Measurements from ENCODE around the gene ABCA10.

ABCA10 gene

DNA sequence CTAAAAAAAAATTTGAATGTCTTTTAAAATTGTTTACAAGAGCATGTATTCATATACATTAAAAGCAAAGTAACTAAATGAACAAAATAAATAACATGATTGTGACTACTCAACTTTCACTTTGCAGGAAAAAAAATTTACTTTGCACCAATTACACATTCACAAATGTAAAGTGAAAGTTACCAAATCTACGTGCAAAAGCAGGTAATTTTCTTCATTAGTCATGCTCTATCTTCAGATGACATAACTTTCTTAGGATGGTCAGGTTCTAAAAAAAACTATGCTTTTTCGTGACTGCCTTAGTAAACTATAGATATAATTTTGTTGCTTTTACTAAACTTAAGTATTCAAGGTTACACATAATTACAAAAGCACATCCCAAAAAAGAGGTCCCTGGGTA is 17.0 kb upstream of the ABCA10 start:
- no peak for TF ChIP-seq CTCF (IDR thresholded peaks at IDR 0.05)
- Mint-ChIP-seq H3K4me1 (no peaks in the 10 kb centered on the region), H3K27ac (no peak overlapping the region), H3K4me3 (no peak overlapping the region), H3K27me3 (ENCODE audit: low read depth, poor library complexity) (no peaks in the 10 kb centered on the region), H3K9me3 (no peaks in the 10 kb centered on the region), H3K36me3 (ENCODE audit: low read depth) (no peaks in the 10 kb centered on the region)
- DNase-seq, result no peak

- H3K27me3 Mint-ChIP-seq (ENCODE audit: low read depth, poor library complexity), result peaks cover 3% of the 10 kb centered on the region
- no peak overlapping the region for H3K27ac Mint-ChIP-seq
- no peak for TF ChIP-seq CTCF (IDR thresholded peaks at IDR 0.05)
- H3K4me1 Mint-ChIP-seq, result peaks cover 14% of the 10 kb centered on the region
- no peak overlapping the region for H3K4me3 Mint-ChIP-seq
- no peaks in the 10 kb centered on the region for H3K9me3 Mint-ChIP-seq
- no peak for DNase-seq
- no peaks in the 10 kb centered on the region for H3K36me3 Mint-ChIP-seq (ENCODE audit: low read depth)
Observed at GRCh38 chr17:69239611-69240600, 11.3 kb upstream of the ABCA10 start.

DNA sequence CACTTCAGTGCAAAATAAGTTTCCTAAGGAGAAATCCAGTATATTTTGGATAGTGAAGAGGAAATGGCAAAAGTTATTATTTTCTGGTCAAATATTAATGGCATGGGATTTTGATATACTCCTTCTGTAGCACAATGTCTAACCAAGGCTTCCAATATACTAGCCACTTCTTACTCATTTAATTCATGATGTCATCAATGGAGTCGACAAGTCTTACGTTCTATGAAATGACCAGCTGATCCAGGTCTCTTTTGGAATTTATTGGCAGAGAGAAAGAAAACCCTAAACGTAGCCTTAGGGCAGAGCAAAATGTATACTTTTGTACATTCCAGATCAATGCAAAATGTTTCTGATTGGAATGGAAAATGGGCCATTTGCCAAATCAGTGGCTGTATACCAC is 8.3 kb upstream of the ABCA10 start:
- Mint-ChIP-seq H3K27me3 (ENCODE audit: low read depth, poor library complexity) (peaks cover 3% of the 10 kb centered on the region), H3K4me1 (peaks cover 14% of the 10 kb centered on the region), H3K36me3 (ENCODE audit: low read depth) (peaks cover 8% of the 10 kb centered on the region), H3K27ac (no peak overlapping the region), H3K4me3 (no peak overlapping the region), H3K9me3 (peaks cover 15% of the 10 kb centered on the region)
- TF ChIP-seq CTCF (IDR thresholded peaks at IDR 0.05), result no peak
- no peak for DNase-seq

DNA sequence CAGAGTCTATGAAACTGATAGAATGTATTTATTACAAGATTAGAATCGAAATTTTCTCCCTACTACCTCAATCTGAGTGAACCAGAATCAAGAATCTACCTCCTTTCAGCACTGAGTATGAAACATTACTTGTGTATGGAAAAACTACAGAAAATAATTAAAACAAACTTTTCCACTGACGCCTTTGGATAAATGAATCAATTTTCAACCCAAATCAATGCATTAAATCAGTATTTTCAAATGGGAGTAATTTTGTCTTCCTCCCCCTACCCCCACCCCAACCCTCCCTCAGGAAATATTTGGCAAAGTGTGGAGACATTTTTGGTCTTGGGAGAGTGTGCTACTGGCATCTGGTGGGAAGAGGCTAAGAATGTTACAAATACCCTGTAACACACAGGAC is 7.8 kb upstream of the ABCA10 start:
- Mint-ChIP-seq H3K27ac (no peak overlapping the region), H3K4me3 (no peak overlapping the region), H3K4me1 (peaks cover 14% of the 10 kb centered on the region), H3K27me3 (ENCODE audit: low read depth, poor library complexity) (peaks cover 7% of the 10 kb centered on the region), H3K9me3 (peaks cover 17% of the 10 kb centered on the region), H3K36me3 (ENCODE audit: low read depth) (peaks cover 8% of the 10 kb centered on the region)
- TF ChIP-seq CTCF (IDR thresholded peaks at IDR 0.05), result no peak
- DNase-seq, result no peak

DNA sequence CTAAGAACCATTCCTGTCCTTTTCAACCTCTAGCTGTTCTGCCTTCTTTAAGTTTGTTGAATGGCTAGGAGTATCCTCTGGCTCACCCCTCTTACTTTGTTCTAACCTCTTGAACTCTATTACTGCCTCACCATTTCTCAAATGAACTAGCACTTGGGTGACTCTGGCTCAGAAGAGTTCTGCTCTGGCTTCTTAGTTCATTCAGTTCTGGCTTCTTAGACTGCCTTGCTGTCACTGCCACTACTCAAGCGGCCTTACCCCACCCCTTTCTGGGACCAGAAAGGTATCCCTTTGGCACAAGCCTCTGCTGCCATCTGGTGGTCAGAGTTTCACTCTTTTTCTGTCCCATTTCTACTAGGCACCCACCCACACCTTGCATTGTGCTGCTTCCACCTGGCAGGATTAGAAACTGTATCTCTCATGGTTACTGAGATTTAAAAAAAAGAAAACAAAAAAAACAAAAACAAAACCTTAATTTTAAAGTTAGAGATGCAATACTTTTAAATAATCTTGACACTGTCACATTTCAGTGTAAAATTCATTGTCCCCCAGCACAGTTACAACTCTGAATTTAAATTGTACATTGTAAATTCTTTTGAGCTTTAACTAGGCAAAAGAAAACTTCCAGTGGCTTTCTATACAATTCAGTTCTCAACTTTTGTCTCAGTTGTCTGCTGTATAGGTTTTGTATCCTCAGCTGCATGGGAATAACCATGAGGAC is 6.9 kb upstream of the ABCA10 start:
- Mint-ChIP-seq H3K4me3 (no peak overlapping the region), H3K9me3 (peaks cover 22% of the 10 kb centered on the region), H3K27ac (no peak overlapping the region), H3K27me3 (ENCODE audit: low read depth, poor library complexity) (peaks cover 8% of the 10 kb centered on the region), H3K36me3 (ENCODE audit: low read depth) (peaks cover 8% of the 10 kb centered on the region), H3K4me1 (peaks cover 14% of the 10 kb centered on the region)
- peak; percentile 90 for DNase-seq
- TF ChIP-seq CTCF (IDR thresholded peaks at IDR 0.05), result peak; percentile 81
